Endothelial cell of umbilical vein (primary cell): ENCODE measurements around the gene POLN.

Source experiments
- EZH2 ChIP-seq: IDR thresholded peaks from 2 replicates; pipeline ENCODE4 v1.6.1; 2012; ENCODE audit warnings: borderline replicate concordance, low read depth, mild to moderate bottlenecking, moderate library complexity, low read length, inconsistent platforms; ENCODE audit not compliant: severe bottlenecking
- MYC ChIP-seq: IDR thresholded peaks from one replicate; pipeline ENCODE4 v1.6.1; 2011; ENCODE audit warnings: mild to moderate bottlenecking, low read depth, low read length
- TF ChIP-seq, protein P1 (sequence below), 2 donors: IDR thresholded peaks; 1 replicate in 1 of 2; 2 replicates in 1 of 2; pipeline ENCODE4 v1.5.1; 2011; ENCODE audit warnings: low read length in 2 of 2, mild to moderate bottlenecking in 2 of 2, moderate library complexity in 2 of 2, control low read depth in 1 of 2, inconsistent platforms in 1 of 2, low read depth in 1 of 2; ENCODE audit not compliant: insufficient read depth in 1 of 2; ENCODE audit errors: extremely low read depth in 1 of 2

- TF ChIP-seq MYC = no peak
- TF ChIP-seq, protein P1, sequence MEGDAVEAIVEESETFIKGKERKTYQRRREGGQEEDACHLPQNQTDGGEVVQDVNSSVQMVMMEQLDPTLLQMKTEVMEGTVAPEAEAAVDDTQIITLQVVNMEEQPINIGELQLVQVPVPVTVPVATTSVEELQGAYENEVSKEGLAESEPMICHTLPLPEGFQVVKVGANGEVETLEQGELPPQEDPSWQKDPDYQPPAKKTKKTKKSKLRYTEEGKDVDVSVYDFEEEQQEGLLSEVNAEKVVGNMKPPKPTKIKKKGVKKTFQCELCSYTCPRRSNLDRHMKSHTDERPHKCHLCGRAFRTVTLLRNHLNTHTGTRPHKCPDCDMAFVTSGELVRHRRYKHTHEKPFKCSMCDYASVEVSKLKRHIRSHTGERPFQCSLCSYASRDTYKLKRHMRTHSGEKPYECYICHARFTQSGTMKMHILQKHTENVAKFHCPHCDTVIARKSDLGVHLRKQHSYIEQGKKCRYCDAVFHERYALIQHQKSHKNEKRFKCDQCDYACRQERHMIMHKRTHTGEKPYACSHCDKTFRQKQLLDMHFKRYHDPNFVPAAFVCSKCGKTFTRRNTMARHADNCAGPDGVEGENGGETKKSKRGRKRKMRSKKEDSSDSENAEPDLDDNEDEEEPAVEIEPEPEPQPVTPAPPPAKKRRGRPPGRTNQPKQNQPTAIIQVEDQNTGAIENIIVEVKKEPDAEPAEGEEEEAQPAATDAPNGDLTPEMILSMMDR (IDR thresholded peaks at IDR 0.05; ENCODE audit: extremely low read depth in 1 of 2, insufficient read depth in 1 of 2, low read depth in 1 of 2, low read length in 2 of 2) = no peak
- no peak for TF ChIP-seq EZH2
Observed at GRCh38 chr4:2263926-2264321, 22.0 kb upstream of the POLN start.
